ENCODE data around the gene NTM.
"Not testable (repeated sequence)": the region's sequence is repeated elsewhere in the genome, so short reads cannot be mapped to it uniquely, and the experiment has no call there.

NTM gene

DNA sequence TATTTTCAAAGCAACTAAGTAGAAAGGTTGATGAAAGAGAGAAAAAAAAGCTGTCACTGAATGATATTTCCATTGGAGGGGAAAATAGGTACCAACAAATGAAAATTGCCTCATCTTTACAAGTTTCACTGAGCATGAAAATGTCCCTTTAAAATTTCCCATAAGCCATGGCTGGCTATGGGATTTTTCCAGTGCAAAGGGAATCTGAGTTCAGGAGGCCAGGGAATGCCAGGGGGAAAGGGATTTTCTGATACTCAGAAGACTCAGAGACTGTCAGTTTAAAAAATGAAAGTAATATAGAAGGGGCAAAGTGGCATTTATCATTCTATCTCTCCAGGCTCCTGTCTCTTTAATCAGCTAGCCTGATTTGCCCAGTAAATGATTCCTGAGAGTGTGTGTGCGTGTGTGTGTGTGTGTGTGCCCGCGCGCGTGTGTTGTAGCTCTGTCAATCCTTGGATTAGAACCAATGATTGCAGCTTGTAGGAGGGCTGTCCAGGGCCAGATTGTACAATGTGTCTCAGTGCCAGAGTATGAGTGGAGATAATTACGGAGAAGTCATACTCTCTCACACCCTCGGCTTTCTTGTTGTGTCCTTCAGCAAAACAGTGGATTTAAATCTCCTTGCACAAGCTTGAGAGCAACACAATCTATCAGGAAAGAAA lies at the start of gene NTM:
Gene NTM, plus strand, starts transcription at position 526 of the 662 bp plus-strand sequence.
- no peak for DNase-seq

DNA sequence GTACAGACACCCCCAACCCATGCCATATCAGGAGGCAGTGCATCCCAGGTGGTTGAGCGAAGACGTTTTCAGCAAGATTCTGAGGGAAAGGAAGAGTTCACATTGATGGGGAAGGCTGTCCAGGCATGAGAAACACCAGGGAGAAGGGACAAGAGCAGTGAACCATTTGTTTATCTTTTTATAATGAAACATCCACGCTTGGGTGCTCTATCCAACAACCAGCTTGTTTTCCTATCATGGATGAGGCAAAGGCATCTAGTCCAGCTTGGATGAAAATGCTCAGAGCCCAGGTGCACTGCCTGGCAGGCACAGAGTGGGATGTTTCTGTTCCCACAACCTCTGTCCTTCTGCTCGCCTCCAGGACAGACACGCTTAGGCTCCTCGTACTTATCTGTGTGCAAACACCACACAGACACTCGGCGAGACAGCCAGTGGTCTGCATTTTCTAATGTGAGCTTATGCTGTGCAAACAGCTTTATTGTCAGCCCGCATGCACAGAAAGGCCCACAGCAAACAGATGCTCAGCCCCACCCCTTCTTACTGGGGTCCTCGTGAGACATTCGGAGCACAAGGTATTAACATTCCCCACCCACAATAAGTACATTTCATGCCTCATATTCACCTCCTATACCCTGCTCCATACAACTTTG lies 45.4 kb upstream of the NTM start:
- no peak for DNase-seq

DNA sequence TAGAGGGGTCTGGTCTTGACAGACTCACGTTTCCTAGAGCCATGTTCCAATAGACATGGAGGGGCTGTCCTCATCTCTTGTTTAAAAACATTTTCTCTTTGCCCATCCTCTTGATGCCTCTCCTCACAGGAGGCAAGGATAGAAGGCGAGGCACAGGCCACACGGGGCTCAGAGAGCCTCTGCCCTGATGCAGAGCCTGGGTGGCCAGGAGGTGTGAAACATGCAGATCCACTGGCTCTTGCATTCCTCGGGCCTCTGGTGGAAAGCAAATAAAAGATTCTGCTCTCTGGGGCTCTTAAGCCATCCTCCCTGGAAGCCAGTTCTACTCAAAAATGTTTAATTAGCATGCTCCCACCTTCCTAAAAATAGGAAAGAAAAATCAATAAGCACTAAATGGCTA lies 43.6 kb upstream of the NTM start:
- no peak for DNase-seq

DNA sequence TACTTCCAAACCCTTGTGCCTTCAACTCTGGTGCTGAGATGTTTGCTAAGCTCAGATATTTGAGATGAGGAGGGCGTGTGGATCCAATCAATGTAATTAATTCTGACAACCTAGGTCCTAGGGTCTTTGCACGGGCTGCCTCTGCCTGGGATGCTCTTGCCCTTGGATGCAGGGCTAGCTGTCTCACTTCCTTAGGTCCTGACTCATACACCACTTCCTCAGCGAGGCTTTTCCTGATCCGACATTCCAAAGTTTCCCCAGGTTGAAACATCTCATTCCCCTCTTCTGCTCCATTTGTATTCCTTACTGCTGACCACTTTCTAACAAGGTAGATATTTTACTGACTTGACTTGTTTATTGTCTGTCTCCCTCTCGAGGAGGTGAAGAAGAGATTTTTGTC lies 43.0 kb upstream of the NTM start:
- no peak for DNase-seq

DNA sequence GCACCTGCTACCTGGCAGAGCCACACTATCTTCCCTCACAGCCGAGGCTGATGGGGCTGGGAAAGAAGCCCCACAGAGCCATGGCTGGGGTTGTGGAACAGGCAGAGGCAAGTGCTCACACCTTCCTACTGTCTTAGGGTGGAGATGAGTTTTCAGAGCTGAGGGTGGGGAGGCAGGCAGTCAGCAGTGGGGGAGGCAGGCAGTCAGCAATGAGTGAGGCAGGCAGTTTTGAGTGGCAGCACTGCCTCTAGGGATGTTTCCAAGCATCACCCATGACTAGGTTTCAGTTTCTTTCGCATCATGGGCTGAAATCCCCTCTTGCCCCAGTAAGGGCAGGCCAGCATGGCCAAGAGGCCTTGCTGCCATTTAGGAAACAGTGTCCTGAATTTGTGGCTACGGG lies 41.6 kb upstream of the NTM start:
- DNase-seq: no peak

DNA sequence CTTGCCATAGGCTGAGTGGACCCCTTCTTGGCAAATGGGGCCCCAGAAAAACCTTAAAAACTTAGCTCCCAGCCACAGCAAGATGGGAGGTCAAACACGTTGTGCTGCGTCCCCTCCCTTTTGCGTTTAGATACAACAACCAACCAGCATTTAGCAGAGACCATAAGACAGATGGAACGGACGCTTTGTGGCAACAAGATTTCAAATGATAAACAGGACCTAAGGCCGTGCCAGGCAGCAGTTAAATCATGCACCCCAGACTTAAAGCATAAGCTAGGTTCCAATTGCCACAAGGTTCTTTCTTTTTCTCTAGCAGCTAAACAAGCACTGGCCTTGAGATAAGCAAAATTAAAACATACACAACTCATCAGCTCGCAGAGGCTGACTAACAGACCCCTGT lies 39.4 kb upstream of the NTM start:
- no peak for DNase-seq

DNA sequence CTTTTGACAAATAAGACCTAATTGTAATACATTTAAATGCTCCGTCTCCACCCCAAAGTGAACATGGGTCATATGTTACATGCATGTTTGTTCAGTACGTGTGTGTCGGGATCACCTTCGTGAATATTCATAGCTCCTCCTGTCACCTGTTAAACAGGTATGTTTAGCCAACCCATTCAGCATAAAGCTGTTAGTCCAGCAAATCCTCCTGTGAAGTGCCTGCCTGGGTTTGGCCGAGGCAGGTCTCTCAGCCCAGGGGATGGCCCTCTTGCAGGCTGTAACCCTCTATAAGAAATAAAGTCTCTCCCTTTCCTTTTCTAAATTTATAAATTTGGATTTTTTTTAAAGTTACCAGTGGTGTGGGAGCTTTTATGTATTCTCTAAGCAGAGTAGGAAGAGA lies 38.9 kb upstream of the NTM start:
- no peak for DNase-seq

DNA sequence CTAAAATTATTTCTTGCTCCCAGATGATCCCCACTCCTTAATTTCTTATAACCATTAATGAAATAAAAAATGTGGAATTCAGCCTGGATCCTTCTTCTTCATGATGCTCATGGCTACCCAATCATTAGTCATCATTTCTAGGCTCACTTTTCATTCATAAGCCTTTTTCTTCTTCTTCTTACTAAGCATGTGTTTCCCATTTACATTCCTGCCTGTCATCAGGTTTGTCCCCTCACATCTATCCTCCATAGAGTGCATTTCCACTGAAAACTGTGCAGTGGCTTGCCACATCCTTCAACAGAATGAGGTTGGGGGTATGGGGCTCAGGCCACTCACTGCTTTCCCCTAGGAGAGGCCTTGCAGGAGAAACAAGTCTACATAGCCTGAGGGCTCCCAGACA lies 35.8 kb upstream of the NTM start:
- DNase-seq: no peak

DNA sequence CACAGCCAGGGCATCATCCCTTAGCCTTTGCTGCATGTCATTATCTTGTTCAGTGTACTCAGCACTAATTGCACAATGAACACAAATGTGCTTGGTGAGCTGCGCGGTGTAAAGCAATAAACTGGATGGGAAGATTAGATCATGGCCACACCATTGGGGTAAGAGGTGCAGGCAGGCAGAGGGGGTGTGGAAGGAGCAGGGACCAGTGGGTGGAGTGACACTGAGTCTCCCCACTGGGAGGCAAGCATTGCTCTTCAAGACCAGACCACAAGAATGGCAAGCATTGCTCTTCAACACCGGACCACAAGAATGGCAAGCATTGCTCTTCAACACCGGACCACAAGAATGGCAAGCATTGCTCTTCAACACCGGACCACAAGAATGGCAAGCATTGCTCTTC lies 28.5 kb upstream of the NTM start:
- DNase-seq: not testable (repeated sequence)

DNA sequence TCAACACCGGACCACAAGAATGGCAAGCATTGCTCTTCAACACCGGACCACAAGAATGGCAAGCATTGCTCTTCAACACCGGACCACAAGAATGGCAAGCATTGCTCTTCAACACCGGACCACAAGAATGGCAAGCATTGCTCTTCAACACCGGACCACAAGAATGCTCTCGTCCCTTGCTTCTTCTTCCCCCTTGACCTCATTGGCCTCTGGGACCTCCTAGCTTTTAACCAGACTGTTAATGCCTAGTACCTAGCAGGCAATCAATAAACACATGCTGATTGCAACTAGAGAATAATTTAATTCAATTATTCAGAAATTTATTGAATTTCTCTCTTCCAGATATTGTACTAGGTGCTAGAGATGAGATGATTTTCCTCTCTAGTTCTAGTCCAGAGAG lies 28.0 kb upstream of the NTM start:
- DNase-seq: not testable (repeated sequence)

DNA sequence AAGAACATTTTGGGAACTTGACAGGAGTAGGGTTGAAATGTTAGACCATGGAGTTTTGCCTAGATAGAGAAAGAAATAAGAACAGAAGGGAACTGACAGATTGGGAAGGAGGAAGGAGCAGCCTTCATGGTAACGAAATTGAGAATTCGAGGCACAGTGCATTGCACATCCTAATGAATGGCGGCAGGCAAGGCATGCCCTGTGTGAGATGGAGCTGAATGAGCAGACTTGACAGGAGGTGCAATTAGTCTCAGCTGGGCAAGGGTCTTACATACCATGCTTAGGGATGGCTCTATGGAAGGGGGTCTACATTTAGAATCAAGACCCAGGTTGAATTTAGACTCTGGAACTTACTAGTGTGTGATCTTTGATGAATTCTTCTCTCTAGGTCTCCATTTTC lies 25.0 kb upstream of the NTM start:
- DNase-seq: no peak

DNA sequence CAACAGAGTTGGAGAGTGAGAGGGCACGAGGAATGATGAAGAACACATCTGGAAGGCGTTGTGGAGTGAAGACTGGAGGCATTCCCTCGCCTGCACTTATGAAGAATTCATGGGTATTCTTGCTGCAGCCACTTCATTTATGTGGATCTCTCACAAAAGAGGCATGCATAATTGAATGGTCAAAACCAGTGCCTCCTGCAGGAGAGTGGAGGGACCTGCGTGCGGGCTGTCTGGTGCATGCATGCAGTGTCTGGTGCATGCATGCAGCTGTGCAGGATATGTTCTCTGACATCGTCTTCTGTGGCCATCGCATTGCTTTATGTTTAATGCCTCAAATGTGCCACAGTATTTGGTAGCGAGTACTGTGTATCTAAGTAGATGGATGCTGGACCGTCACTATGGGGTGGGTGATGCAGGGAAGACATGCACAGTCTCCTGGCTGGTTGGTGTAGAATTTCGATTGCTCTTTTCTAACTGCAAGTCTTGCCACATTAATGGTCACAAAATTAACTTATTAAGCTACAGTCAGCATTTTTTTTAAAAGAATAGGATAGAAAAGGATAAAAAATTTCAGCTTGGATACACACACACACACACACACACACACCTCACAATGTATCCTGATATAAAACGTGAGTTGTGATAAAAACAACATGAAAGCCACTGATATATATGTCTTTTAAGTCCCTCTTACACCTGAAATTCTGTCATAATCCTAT lies 20.9 kb upstream of the NTM start:
- DNase-seq: no peak

DNA sequence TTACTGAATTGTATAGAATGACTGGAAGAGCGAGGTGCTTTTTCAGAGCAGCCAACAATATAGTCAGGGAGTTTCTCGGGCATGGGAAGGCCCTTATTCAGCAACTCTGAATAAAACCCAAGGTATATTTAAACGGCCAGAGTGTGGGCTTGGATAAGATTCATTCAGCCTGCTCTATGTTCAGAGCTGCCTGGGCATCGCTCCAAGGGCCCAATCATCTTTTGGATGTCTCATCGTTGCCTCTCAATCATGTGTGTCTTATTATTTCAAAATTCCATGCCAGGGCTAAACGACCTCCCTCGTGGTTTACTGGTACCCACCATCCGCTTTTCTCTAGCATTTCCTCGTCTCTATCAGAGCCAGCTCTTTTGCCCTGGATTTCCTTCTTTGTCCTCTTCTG lies 19.5 kb upstream of the NTM start:
- no peak for DNase-seq

DNA sequence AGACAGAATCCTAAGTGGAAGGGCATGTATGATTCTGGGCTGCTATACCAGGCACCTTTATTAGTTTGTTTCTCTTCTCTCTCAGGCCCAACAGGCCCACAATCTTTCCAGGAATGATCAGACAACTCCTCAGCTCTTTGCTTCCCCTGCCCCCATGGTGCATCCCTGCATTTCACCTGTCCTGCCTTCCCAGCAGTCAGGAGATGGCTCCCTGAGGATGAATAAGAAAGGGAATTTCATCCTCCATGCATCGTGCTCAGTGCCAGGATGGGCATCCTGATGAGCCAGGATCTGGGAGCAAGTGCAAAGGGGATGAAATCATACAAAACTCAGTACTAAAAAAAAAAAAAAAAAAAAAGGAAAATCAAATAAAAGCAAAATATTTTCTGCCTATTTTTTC lies 18.6 kb upstream of the NTM start:
- DNase-seq: no peak

DNA sequence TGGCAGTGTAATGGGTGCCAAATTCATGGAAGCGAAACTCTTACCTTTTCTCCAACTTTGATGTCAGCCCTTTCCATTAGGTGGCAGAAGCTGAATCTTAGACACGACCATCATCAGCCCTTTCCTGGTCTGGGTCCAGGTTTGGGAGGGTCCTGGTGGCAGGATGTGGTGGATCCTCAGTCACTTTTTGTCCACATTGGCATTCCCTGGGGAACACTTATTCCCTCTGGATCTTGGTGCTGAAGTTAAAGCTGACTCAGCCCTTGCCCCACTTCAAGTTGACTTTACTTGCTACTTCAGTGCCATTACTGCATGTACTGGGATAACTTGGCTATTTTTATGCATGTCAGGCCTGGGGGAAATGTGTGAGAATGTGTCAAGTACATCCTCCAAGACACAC lies 16.6 kb upstream of the NTM start:
- no peak for DNase-seq

DNA sequence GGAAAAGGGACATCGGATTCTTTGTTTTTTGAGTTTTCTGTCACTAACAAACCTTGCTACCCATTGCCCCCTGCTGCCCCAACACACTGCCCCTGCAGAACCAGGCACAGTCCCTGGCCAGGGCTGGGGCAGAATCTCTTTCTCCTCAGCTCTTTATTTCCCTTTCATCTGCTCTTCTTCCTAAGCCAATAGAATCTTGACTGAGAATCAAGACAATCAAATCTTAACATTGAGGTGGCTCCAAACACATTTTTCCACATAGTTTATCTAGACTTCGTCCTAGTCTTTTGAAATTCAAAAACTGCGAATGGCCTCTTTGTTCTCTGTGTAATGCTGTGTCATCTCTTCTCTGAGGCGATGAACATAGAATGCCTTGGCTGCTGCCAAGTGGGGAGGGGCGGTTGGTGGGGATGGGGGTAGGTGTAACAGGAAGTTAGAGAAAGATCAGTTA lies 16.1 kb upstream of the NTM start:
- DNase-seq: no peak

DNA sequence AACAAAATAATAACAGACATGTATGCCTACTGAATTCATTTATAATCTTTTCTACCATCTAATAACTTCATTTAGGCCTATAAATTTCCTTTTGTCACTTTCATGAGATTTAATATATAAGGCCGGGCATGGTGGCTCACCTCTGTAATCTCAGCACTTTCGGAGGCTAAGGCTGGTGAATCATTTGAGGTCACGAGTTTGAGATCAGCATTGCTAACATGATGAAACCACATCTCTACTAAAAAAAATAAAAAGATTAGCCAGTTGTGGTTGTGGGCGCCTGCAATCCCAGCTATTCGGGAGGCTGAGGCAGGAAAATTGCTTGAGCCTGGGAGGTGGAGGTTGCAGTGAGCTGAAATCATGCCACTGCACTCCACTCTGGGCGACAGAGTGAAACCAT lies 14.2 kb upstream of the NTM start:
- no peak for DNase-seq

DNA sequence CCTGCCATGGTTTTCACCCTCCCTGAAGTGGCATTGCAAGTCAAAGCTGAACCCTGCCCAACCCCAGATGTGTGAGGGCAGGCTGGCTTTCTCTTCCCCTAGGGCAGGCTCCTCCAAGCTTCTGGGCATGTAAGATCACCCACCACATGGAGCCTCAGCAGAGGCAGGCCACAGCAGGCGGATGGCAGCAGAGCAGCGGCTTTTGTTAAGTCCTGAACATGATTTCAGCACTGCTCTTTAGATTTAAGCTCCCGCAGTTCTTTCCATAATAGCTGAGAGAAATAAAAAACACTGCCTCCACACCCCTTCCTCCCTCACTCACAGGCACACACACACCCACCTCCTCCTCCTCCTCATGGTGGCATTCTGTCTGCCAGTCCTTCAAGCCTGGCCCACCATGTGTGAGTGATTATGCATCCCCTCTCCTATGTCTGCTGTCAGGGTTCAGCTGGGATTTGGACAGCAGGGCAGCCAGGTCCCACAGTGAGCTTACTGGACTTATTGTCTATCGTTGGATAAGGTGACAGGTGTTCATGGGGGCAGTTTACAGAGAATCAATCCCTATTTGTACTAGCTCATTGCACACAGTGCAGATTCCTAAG lies 5.0 kb upstream of the NTM start:
- no peak for DNase-seq

DNA sequence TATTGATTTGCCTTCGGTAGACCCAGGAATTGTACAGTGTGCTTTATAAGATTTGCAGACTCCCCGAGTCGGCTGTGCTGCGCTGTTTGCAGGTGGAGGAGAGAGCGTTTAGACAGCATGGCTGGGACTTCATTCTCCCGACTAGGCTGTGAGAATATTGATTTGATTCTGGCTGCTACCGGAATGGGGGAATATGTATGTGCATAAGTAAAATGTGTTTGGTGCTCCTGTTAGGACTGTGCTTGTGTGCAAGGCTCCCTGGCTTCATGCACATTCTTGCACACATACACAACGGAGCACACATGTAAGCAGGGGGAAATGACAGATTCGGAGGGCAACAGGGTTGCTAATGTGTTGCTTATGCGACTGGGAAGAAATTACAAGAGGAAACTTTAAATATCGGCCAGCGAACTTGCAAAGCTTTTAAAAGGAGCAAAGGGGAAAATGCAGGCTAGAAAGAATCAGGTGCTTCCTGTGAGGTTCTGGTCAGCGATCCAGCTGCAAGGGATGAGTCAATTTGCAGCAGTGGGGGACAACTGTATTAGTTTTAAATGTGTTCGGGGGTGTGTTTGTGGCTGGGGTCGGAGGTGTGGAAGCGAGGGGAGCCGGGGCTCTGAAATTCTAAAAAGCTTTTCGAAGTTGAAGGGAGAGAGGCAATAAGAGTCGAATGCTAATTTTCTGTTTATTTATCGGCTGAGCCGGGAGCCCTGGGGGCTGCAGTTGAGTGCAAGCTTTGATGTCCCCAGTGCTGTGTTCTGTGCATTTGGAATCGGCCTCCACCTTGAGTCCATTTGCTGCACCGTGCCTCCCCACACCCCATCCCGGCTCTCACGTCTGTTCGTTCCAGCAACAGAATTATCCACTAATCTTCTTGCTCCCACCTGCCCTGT lies 731 bp downstream of the NTM start:
- DNase-seq: no peak

DNA sequence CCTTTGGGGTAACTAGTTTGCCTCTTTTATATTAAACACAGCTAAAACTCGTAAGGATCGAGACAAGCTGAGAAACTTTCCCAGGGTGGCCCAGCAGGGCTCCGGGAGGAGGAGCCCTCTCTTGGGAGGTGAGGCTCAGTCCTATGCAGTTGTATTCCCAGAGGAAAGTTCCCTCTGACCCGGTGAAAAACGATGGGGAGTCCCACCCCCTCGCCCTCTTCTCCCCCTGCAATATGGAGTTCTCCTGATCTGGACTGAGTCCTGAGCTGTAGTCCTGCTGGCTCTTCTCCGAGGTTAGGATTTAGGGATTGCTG lies 1.3 kb downstream of the NTM start:
- DNase-seq: no peak

DNA sequence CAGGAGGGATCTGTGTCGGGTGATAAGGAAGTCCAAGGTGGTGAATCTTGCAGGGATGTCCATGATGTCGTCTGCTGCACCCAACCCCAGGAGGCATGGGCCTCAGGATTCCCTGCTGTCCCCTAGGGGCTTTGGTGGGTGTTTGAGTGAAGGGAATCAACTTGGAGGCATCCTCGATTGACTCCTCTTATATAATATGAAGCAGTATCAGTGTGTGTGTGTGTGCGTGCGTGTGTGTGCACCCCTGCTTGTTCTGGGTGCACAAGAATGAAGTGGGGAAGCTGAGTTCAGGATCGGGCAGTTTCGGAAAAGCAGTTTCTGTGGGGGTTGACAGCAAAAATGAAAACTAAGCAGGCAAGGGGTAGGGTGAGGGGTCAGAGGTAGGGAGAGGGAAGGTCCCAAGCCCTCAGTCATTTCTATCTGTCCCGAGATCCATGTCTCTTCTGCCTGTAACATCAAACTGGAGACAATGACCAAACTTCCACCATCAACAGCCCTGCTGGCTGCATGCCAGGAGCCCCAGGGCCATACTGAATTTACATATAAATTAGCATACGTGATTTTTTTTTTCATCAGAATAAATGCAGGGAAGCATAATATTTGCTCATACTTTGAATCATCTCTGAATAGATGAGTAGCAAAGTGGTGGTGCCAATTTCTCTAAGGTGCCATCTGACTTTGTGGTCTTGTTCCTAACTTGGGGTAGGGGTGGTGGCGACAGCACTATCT lies 2.0 kb downstream of the NTM start:
- DNase-seq: no peak

DNA sequence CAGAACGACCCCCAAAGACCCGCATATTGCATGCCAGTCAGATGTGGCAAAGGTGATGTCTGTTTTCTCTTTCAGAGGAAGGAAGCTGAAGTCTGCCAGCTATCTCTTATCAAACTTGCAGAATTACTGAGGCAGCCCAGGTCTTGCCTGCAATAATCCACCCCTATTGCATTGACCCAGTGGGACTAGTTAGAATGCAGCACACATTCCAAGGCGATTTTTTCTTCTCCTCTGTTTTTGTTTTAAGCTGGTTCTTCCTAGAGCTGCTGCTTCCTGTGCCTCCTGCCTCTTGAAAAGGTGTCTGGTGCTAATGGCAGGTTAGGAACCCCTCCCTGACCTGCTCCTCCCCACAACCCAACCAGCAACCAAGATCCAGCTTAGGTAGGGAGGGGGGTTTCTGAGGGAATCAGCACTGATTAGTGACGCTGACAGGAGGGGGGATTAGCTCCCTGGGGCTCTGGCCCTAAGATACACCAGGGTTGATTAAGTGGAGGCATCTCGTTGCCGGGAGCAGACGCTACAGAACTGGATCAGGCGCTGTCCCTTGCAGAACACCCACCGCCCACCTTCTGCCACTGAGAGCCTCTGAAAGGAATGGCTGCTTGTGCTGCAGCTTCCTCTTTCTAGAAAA lies 2.8 kb downstream of the NTM start:
- no peak for DNase-seq
